Inflammatory macrophage treated with lipopolysaccharide for 1 hour (primary cell): ENCODE results near the gene HOXA13.
A peak's percentile ranks its signal among the peaks of the same experiment; 100 is the strongest.

ENCODE experiments used
- DNase-seq, 2 donors: peaks; one replicate each; pipeline ENCODE4 v3.0.0-alpha.2; 2020 to 2022

HOXA13 gene

DNA sequence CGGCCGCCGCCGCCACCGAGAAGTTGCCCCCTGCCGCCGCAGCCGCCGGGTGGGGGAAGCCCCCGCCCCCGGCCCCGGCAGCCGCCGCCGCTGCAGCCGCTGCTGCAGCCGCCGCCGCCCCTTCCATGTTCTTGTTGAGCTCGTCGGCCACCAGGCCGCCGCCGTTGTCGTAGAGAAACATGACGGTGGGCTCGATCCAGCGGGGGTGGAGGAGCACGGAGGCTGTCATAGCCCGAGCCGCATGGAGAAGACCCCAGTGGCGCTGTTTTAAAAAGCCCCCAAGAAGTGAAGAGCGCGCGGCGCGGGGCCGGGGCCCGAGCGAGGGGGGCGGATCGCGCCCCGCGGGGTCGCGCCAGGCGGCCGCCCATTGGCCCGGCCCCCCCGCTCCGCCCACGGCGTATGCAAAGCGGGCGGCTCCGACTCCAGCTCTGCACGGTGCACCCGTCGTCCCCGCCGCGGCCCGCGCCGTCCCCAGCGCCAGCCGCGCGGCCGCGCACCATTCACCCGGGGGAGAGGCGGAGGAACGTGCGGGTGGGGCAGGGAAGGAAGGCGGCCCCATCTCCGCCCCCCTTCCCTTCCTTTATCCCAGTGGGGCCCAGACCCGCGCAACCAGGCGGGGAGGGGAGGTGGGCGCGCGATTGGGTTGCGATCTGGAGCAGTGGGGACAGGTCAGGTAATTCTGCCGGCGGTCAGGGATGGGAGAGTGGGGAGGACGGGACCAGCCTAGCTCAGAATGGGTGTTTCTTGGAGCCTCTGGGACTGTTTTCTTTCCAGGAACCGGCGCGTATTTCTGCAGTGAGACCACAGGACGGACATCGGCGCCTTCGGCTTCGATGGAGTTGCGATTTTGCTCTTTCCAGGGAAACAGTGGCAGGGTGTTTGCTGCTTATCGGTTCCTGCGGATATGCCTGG, at the start of gene HOXA13:
TSS of gene HOXA13 (minus strand) at position 243 of the 912 bp plus-strand sequence. CDS start at position 229, 14 bp downstream.
- DNase-seq, result no peak

- DNase-seq, result peak in 1 of 2 donors; percentile 12
Observed at GRCh38 chr7:27248911-27249723, 49.2 kb upstream of the HOXA13 start.

GRCh38 chr7:27248427-27248806, 48.5 kb upstream of the HOXA13 start:
- DNase-seq, result no peak

- no peak for DNase-seq
Observed at GRCh38 chr7:27247452-27248426, 47.8 kb upstream of the HOXA13 start.

DNA sequence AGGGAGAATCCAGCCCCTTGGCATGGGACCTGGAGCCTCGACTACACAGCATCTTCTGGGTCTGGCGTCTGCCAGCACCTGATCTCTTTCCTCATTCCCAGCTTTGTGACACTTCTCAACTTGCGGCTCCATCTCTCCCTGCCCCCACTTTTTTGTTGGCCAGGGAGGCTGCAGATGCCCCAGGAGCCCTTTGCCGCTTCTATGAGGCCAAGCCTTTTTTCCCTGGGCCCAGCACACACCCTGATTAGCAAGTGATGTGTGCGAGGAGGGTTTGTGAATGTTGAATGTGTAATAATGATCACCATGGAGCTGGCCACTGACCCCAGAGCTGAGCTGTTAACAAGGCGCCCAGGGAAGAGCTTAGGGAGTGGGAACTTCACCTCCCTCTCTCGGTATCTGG, 47.1 kb upstream of the HOXA13 start:
- no peak for DNase-seq

GRCh38 chr7:27245798-27246691, 46.2 kb upstream of the HOXA13 start:
- DNase-seq, result no peak

DNA sequence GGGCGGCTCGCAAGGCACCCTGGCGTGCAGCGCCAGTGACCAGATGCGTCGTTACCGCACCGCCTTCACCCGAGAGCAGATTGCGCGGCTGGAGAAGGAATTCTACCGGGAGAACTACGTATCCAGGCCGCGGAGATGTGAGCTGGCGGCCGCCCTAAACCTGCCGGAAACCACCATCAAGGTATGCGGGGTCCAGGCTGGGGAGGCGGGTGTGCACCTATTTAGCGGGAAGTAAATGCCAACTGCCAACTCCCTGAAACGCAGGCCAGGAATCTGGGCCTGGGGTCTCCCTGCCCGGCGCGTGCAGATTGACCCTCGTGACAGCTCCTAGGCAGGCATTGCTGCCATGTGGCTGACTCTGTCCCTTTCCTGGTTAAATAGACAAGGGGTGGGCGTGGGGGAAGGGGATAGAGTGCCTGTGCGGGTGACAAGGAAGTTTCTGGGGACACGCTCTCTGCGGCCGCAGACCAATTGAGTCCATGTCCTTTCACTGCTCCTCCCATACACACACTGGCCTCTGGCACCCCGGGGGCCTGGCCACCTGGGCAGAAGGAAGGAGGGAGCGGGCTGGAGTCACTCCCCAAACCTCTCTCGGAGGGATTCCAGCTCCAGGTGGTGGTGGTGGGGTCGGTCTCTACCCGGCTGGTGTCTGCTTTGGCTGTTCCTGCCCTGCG, 45.4 kb upstream of the HOXA13 start:
- no peak for DNase-seq

GRCh38 chr7:27244488-27245123, 44.7 kb upstream of the HOXA13 start:
- no peak for DNase-seq

DNA sequence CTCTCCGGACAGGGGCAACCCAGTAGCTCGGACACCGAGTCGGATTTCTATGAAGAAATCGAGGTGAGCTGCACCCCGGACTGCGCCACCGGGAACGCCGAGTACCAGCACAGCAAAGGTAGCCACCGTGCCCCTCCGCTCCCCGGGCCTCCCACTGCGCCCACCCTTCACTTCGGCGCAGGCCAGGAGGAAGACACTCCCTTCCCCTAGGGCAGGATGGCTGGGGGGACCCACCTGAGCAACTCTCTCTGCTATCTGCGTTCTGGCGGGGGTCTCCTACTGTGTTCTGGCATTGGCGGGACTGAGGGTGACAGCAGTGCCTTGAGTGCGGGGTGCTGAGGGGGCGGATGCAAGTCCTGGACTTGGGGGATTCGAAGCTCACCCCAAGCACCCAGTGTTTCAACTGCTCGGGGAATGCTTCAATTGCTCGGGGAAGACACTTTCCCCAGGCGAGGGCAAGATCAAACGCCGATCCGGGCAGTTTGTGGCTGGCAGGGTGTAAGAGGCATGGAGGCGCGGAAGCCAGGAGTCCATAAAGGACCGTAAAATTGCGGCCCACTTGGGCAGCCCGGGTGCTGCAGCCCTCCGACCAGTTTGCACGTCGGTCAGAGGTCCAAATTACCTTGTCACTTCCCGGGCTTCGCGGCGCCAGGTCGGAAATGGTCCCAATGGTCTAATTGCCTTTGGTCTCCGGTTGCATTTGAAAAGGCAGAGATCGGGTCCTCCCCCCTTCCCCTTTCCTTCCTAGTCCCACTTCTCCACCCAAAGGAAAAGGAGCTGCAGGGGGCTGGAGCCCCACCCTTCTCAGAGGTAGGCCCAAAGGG, 43.7 kb upstream of the HOXA13 start:
- no peak for DNase-seq

- no peak for DNase-seq
Observed at GRCh38 chr7:27242555-27243339, 42.9 kb upstream of the HOXA13 start, which contains the start of gene EVX1. EVX1 (plus strand) TSS chr7:27242802; CDS start chr7:27243031, 229 bp downstream.

DNA sequence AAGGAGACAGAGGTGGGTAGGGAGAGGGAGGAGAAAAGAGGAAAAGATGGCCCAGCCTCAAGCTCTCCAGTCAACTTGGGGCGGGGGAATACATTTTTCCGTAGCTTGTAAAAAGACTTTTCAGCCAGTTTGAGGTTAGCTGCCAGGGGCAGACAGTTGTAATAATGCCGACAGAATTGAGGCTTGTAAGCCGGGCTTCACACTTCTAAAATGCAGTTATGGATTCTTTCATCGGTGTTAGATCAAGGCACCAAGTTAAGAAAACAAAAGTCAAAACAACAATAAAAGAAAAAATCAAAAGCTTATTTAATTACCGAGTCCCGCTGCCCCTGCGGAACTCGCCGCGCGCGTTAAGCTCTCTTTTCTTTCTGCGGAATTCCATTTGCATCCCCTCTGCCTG, 42.3 kb upstream of the HOXA13 start:
- DNase-seq, result no peak

DNA sequence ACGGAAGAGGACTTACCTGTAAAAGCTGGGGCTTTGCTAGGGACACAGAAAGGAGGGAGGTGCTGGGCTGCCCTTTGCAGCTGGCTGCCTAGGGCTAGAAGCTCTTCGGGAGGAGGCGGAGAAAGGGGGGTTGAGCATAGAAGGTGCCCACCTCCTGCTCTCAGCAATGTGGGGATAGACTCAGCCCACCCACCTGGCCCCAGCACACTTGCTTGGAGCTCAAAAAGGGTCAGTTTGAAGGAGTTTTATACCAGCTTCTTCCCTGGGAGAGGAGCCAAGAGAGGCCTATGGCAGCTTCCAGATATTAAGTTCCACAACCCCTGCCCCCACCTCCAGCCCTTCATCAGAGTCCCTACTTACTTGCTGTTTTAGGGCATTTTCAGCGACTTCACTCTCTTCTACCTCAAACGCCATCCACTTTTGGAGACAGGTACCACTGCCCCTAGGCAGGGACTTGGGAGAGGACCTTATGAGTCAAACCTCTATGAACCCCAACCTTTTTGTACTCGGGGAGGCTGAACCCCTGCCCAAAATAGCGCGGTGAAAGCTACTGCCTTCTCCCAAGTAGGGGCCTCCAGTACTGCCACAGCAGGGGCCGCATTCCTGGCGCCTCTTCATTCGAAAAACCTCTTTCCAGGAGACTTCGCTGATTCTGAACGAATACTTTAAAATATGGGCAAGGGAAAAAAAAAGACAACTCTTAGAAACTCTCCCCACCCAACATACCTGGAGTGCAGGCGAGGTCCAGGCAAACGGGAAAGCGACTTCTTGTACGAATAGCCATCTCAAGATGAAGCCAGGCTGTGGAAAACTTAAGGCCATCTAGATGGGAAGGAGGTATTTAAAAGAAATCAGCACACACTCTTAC, 41.5 kb upstream of the HOXA13 start:
- DNase-seq, result no peak

DNA sequence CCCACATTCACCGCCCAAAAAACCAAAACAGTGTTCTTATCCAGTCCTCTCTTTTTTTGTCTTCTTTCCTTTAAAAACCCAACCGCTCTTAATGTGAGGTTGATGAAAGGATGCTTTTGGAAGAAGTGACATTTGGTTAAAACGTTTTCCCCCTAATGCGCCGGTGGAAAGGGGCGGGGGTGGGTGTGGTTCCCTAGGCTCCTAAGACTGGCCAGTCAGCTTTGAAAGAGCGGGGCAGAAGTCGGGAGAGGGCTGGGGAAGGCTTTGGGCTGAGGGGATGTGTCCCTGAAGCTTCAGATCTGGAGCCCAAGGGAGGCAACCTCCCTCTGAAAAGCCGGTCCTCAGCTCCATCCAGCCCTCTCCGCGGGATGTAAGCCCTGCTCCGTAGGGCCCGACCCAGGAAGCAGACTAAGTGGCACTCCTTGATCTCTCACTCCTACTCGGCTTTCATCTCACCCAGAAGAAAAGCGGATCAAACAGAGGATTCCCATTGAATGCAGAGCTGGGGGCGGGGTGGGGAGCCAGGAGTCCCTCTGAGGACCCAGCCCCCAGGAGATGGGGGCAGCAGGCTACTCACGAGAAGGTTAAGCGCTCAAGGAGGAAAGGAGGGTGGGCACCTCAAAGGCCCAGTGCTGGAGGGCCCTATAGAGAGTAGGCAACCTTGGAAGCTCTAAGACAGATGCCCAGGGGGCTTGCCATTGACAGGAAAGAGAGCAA, 40.3 kb upstream of the HOXA13 start:
- DNase-seq, result no peak

GRCh38 chr7:27239387-27240014, 39.6 kb upstream of the HOXA13 start:
- DNase-seq, result no peak

- no peak for DNase-seq
Observed at GRCh38 chr7:27238979-27239386, 39.1 kb upstream of the HOXA13 start.

DNA sequence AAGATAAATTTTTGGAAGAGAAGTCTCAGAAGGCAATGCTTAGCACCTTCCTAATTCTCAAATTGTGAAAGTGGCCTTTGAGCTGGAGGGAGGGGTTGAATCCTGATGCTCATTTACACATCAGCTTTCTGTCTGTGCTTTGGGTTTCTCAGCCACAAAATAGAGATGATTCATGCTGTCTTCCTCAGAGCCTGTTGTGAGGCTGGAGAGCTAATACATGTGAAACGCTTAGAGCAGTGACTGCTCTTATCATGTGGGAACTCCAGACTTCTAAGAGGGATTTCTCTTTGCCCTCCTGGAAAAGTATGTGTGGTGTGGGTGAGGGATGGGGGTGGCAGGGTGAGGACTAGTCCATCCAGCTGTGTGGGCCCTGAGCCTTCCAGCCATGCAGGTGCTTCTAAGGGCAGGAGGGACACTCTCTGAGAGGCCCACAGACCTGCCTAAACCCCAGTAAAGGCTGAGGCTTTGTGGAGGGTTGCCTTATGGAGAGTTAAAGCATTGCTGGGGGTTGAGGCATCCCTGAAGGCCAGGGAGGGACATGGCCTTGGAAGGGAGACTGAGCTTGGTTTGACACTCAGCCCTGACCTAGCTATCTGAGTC, 37.9 kb upstream of the HOXA13 start:
- no peak for DNase-seq
